GM21367 (cell line): Measurements from ENCODE around the gene IP6K2.

ENCODE experiments used
- ATAC-seq: cut with Tn5 transposase; IDR thresholded peaks from one replicate; pipeline ENCODE4 v1.9.1; 2021; ENCODE audit not compliant: unreplicated experiment

Gene IP6K2

DNA sequence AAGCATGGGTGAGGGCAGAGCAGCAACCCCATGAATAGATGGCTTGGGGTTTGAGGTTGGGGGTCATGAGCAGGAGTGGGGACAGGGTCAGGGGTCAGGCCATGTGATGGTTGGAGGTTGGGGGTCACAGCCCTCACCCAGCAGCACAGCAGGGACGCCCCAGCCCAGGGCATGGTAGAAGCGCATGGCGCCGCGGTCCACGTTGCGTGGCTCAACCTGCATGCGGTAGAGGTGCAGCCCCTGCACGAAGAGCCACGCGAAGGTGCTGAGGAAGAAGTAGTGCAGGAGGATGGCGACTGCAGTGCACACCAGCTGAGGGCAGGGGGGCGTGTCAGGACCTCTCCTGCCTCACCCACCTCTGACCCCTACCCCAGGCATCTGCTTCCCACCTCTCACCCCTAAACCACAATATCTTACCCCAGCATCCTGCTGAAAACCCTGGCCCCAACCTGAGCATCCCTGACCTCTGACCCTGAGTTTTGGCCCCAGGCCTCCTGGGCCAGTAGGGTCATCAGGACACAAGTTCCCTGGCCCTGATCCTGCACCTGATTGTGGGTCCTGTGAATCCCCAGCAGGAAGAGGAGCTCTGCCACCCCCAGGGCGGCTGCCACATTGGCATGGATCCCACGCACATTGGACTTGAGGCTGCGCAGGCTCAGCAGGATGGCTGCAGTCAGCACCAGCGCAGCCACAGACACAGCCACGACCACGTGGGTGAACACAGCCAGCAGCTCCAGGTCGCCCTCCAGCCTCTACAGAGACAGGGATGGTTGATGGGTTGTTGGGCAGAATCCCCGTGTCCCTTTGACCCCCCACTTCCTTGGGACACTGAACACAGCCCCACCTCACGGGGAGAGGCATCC lies 71.9 kb downstream of the IP6K2 start:
- no peak for ATAC-seq

DNA sequence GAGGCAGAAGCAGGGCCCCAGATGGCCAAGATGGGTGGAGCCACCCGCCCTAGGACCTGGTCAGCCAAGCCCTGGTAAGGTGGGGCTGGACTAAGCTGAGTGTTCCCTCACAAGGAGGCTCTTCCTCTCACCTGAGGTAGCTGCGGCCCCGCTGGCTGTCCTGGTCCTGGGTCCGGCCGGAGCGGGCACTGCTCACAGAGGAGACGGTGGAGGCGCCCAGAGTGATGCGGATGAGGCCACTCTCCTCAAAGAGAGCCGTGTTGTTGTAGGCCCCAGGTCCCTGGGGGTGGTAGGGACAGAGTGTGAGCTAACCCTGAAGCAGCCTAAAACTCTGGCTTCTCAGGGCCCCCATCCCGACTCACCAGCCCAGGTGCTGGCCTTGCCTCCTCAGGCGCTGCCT lies 74.4 kb downstream of the IP6K2 start:
- no peak for ATAC-seq

DNA sequence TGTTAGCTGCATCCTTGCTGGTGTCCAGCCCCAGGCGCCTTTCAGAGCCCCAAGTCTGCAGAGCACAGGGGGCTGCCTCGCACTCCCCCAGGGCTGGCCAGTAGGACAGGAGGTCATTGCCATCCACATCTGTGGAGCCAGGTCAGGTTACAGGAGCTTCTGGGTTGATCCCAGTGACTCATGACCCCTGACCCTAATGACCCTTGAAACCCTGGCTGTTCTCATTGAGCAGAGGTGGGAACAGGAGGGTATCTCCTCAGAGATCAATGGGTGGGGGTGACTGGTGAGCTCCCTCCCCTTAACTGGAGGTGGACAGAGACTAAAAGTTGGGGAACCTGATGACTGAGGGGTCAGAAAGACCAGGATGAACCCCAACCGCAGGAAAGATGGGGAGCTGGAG lies 75.6 kb downstream of the IP6K2 start:
- no peak for ATAC-seq

DNA sequence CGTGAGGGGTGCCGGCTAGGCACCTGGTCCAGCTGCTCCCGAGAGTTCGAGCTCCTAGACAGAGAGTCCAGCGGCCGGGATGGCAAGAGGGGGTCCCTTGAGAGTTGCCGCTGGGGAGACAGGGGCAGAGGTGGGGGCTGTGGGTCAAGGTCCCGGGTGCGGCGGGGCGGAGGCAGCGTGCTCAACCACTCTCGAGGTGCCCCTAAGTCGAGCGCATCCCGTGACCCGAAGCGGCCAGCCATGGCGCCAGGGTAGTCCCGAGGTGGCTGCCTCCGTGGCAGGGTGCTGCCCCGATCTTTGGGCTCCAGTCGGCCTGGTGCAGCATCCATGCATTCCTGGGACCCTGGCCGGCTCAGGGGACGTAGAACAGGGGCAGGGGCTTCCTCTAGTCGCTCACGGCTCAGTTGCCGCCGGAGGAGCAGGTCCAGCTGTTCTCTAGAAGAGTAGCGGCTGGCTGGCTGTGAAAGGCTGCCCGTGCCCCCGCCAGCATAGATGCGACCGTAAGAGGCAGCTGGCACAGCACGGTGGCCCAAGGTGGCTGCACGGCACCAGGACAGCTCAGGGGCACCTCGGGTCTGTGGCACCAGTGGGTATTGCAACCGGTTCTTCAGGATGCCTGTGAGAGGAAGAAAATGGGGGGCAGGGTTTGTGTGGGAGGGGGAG lies 76.9 kb downstream of the IP6K2 start:
- ATAC-seq = no peak
